Muscle of arm (tissue), 12 donors: Measurements from ENCODE around the gene RERE. TPM values are rescaled to one million over a fixed set of nuclear protein-coding genes. Genes with fewer than 3 reads are reported as not detected.
"Not testable (repeated sequence)": the region's sequence is repeated elsewhere in the genome, so short reads cannot be mapped to it uniquely, and the experiment has no call there.

Experiments
- DNase-seq: peaks from one replicate; pipeline ENCODE4 v3.0.0-alpha.2; 2013
- polyA plus RNA-seq, 12 donors: library from polyadenylated mRNA; unstranded; fragments of 120-200 nt; gene quantifications; one replicate each; pipeline ENCODE4 v1.2.1, GENCODE V29; 2013; ENCODE audit not compliant: insufficient read length in 12 of 12

RERE gene
- polyA plus RNA-seq, 12 donors, result 51.1 to 118 (median 75.5) TPM; not detected in 1

DNA sequence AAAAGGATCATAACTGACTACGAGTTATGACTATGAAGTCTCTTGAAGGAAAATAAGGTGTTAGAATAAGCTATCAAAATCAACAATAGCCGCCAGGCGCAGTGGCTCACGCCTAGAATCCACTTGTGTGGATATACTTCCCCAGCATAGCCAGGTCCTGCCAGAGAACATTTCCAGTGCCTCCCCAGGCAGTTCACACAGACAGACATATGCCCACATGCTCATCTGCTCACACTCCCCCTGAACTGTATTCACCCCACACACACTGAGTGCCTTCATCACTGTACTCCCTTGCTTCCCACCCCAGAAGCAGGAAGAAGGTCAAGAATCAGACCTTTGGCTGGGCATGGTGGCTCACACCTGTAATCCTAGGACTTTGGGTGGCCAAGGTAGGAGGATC lies 6.5 kb downstream of the RERE start:
- no peak for DNase-seq

DNA sequence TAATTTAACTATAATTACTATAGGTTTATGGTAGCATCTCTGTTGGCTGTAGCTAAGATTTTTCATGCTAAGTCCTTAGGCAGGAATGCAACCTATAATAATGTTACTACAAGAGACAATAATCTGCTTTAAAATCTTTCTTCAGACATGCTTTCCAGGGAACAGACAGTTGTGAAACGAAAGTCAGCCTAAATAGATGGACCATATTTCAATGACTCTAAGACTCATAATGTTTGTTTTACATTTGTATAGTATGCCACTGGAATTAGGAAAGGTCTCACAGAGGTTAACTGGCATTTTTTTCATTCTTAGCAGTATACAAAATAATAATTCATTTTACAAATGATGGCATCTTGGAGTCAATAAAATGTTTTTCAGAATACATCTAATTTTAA lies 8.1 kb downstream of the RERE start:
- DNase-seq, result no peak

DNA sequence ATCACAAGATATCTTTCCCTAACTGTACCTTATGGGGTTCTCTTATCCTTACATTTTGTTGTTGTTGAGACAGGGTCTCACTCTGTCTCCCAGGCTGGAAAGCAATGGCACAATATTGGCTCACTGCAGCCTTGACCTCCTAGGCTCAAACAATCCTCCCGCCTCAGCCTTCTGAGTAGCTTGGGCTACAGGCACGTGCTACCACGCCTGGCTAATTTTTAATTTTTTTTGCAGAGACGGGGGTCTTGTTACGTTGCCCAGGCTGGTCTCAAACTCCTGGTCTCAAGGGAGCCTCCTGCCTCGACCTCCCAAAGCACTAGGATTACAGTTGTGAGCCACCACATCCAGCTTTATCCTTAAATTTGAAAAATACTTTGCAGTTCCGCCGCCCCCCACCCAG lies 10.4 kb downstream of the RERE start:
- DNase-seq, result no peak

DNA sequence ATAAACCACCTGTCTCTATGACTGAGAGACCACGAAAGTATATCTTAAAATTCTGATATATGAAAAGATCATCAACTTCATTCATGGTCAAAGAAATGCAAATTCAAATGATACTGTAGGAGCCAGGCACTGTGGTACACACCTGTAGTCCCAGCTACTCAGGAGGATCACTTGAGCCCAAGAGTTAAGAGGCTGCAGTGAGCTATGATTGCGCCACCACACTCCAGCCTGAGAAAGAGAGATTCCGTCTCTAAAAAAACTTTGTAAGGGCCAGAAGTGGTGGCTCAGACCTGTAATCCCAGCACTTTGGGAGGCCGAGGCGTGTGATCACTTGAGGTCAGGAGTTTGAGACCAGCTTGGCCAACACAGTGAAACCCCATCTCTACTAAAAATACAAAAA lies 17.0 kb downstream of the RERE start:
- no peak for DNase-seq

DNA sequence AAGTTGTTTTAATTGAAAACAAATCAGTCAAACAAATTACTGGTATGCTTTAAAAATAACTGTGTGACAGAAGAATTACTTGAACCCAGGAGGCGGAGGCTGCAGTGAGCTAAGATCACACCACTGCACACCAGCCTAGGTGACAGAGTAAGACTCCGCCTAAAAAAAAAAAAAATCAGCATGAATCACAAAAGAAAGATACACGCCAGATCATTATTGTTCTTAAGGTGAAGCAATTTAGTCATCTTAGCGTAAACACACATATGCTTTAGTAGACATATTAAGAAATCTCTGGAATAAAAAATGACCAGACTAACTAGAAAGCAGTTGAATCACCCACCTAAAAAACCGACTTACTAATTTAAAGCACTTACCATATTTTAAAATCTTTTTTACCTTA lies 20.2 kb downstream of the RERE start:
- no peak for DNase-seq

DNA sequence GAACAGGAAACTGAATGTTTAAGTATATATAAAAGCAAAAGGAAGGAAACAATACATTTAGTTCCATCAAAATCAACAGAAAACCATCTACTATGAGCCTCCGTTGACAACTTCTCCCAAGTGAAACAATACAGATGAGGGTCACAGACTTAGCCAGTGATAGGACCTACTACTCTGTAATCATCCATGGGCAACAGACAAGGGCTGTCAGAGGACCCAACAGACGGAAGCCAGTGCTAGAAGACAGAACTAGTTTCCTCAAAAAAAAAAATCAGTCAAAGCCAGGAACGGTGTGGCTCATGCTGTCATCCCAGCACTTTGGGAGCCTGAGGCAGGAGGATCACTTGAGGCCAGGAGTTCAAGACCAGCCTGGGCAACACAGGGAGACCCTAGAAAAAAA lies 20.6 kb downstream of the RERE start:
- no peak for DNase-seq

DNA sequence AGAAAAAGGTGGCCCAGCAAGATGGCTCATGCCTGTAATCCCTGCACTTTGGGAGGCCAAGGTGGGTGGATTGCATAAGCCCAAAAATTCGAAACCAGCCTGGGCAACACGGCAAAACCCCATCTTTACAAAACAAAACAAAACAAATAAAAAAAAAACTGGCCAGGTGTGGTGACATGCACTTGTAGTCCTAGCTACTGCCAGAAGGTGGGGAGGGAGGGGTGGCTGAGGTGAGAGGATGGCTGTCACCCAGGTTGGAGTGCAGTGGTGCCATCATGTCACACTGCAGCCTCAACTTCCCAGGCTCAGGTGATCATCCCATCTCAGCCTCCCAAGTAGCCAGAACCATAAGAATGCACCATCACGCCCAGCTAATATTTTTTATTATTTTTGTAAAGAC lies 22.8 kb downstream of the RERE start:
- no peak for DNase-seq

DNA sequence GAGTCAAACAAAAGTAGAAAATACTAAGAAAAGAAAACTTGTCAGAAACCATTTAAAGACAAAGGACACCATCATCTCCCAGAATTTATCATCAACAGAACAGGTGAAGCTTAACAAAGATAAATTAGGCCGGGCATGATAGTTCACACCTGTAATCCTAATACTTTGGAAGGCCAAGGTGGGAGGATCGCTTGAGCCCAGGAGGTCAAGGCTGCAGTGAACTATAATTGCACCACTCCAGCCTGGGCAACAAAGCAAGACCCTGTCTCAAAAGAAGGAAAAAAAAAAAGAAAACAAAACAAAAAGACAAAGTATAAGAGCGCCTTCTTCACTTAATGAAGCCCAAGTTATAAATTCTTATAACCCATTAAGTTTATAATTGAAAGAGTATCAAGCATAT lies 25.6 kb downstream of the RERE start:
- no peak for DNase-seq

DNA sequence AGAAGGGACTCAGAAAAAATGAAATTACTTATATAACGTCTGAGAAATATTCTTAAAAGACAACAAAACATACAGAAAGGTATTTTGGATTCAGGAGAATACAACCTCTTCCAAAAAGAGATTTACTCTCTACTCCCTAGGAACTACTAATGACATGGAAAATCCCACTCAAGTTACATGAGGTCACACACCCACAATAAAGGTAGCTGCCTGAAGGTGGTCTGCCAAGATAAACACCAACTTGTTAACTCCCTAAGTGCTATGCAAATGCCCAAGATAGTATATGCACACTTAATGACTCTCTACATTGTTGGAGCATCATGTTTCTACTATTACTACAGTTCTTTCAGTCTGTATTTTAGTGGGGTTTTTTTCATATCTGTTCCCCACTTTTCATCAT lies 26.5 kb downstream of the RERE start:
- DNase-seq, result no peak

DNA sequence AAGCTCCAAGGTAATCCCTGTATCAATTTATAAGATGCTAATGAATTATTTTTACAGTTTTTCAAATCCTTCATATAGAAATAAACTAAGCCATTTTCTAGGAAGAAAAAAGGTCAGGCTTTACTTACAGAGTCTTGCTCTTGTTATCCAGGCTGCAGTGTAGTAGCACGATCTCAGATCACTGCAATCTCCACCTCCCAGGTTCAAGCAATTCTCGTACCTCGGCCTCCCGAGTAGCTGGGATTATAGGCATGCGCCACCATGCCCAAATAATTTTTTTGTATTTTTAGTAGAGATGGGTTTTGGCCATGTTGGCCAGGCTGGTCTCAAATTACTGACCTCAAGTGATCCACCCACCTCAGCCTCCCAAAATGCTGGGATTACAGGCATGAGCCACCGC lies 27.0 kb downstream of the RERE start:
- DNase-seq, result no peak

DNA sequence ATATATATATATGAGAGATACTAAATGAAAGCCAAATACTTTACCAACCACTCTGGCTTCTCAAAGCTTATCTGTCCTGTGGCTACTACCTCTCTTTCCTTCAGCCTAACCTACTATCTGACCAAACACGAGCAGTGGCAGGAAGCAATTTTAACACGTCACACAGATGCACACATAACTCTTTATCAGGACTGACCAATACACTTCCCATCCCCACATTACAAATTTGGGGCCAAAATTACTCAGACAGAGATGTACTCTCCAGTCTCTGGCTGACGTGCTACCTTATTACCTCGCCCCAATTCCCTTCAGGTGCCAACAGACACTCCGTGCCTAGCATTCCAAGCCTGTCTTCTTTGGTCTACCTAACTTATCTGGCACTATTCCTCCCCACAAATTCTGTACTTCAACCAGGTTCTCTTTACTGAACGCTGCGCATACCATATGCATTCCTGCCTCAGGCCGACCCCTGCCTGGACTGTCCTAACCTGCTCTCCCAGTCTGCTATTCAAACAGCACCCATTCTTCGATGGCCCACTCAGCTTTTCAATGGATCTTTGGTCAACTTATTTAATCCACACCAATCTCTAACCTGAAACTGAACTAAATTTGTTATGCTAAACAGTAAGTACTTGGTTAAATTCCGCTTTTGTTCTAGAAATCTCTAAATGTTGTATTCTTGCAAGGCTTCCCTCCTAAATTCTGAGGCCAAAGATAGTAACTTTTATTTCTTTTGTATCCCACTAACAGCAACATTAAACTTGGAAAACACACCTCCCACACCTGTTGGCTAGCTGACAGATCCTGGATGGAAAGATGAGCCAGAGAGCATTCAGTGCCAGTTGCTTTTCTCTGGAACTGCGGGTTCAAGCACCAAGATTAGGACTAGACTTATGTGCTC lies 27.9 kb downstream of the RERE start:
- DNase-seq, result no peak

DNA sequence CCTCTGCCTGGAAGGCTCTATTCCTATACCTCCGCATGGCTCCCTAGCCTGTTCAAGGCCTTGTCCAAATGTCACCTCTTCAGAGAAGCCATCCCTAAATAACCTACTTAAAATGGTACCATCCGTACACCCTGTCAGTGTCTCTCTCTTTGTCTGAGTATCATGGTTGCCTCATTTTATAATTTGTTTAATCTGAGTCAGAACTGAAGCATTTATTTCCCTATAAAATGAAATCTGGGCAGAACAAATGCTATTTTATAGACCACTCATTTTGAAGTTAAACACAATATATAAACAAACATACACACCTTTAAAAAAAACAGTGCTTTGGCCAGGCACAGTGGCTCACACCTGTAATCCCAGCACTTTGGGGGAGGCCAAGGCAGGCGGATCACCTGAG lies 30.2 kb downstream of the RERE start:
- no peak for DNase-seq

DNA sequence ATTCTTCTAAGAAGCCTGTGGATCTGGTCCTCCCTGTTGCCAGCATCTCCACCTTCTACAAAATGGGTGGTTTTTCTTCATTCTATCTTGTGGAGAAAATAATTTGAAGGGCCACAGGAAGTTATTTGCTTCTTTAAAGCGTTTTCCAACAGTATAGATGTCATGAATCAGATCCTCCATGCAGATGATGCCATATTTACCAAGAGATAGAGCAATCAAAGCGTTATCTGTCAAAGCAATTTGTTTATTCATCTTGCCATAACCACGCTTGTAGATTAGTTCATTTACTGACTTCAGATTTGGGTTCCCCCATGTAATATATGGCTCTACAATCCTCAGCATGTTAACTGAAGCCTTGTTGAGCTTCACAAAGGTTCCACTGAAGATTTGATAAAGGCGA lies 31.2 kb downstream of the RERE start:
- not testable (repeated sequence) for DNase-seq

DNA sequence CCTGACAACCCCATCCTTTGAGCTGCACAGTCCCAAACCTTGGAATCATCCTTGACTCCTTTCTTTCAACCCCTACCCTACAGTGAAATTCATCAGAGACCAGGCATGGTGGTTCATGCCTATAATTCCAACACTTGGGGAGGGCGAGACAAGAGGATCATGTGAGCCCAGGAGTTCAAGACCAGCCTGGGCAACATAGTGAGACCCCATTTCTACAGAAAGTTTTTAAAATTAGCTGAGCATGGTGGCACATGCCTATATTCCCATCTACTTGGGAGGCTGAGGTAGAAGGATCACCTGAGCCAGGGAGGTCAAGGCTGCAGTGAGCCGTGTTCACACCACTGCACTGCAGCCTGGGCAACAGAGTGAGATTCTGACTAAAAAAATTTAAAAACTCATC lies 34.5 kb downstream of the RERE start:
- DNase-seq, result no peak

DNA sequence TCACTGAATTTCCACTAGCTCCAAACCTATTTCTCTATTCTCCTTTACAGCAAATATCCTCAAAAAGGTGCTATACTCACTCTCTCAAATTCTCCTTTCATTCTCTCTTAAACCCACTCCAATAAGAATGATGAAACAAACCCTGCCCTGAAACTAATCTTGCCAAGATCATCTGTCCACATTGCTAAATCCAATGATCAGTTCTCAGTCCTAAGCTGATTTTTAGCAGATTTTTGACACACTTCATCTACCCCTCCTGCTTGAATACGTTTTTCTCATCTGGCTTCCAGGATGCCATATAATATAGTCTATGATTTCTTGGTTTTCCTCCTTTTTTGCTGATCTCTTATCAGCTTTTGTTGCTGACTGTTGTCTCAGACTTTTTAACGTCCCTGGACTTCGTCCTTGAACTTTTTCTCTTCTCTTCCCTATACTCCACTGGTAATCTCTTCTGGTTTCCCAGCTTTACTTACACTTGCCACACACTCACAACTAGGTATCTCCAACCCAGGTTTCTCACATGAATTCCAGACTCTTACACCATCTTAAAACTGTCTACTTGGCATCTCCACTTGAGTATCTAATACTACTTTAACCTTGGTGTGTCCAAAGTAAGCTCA lies 35.3 kb downstream of the RERE start:
- no peak for DNase-seq

DNA sequence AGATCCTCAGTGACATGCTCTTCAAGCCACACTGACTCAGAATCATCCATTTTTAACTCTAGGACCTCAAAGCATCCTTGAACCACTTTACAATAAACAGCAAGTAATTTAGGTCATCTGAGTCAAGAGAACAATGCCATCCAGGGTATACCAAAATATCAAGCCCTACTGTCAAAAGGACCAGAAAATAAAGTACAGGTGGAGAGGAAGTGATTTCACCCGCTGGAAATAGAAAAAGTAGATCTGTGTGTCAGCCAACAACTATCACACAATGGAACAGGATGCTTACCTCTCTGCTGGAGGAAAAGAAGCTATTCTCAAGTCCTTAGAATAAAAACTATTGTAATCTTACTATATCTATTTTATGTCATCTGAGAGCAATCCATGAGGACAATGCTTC lies 37.0 kb downstream of the RERE start:
- DNase-seq, result no peak

DNA sequence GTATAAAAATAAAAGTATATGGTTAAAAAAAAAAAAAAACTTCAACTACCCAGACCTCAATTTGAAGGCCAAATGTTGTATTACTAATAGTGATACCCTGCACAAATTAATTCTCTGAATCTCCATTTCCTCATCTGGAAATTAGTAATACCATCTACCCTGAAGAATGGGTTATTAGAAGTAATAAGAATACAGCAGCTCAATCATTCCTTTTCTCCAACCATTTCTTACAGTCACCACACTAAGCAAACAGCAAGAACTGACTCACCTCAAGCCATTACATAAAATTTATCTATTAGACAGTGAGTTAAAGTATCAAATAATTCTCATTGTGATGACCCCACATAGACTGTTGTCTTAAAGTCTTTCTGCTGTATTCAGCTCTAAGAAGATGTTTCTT lies 39.6 kb downstream of the RERE start:
- no peak for DNase-seq

DNA sequence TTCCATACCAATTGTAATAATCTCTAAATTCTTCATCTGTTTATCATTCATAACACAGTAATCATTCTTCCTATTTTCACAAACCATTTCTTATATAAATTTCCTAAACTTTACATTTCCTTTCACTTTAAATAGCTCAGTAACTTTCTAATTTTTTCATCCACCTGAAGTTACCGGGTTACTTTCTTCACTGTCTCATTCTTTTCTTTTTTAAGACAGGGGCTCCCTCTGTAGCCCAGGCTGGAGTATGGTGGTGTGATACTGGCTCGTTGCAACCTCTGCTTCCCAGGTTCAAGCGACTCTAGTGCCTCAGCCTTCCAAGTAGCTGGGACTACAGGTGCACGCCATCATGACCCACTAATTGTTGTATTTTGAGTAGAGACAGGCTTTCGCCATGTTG lies 41.3 kb downstream of the RERE start:
- no peak for DNase-seq

DNA sequence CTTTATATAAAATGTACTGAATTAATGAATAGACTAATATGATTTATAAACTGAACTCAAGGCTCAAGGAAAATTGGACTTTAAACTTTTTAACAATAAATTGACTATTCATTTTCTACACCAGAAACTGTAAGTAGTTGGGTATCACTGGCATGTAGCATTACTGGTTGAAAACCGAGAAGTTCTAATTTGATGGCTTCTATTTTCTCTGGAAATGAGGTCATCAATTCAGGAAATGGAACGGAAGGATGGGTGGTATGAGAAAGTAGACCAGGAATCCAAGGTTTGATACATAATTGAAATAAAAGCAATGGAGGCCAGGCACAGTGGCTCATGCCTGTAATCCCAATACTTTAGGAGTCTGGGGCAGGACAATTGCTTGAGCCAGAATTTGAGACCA lies 50.4 kb downstream of the RERE start:
- no peak for DNase-seq

DNA sequence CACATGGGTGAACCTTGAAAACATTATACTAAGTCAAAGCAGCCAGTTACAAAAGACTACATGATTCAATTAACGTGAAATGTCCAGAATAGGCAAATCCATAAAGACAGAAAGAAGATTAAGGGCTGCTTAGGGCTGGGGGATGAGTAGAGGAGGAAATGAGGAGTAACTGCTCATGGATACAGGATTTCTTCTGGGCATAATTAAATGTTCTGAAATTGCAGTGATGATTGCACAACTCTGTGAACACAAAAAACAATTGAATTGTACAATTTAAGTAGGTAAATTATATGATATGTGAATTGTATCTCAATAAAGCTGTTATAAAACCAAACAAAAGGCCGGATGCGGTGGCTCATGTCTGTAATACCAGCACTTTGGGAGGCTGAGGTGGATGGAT lies 52.2 kb downstream of the RERE start:
- DNase-seq, result no peak

DNA sequence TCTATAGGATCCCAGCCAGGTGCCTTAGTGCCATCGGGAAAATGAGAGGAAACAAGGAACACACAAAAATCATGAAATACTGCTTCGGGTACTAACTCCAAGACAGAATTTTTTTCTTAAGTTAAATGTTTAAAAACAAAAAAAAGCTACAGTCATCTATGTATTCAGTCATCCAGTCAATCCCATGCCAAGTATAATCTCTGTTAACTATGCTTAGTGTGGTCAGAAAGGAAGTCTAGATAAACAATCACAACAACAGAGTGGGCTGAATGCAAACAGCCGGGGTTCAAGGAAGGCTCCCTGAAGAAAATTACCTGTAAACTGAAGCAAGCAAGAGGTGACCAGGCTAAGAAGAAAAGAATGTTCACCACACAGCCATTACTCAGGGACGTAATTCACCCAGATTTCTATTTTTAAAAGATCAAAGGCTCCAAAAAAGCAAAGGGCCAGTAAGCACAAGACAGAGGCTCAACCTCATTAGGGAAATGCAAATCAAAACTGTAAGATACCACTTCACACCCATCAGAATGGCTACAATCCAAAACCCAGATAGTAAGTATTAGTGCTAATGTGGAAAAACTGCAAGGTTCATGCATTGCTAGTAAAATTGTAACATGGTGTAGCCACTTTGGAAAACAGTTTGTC lies 53.0 kb downstream of the RERE start:
- DNase-seq, result no peak

DNA sequence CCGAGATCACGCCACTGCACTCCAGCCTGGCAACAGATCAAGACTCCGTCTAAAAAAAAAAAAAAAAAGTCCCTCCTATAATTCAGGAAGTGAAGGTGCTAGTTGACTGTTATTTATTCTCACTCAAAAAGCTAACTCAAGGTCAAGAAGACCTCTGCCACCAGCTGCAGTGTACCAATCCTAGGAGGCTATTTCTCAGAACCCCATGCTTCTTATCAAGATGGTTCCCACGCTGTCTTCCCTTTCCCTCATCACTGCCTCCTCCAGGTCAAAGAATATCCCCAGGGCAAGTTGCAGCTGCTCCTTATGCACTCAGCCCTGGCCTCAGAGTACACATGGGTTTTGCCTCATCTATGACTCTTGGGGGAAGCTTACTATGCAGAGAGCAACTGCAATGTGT lies 53.6 kb downstream of the RERE start:
- DNase-seq, result no peak

DNA sequence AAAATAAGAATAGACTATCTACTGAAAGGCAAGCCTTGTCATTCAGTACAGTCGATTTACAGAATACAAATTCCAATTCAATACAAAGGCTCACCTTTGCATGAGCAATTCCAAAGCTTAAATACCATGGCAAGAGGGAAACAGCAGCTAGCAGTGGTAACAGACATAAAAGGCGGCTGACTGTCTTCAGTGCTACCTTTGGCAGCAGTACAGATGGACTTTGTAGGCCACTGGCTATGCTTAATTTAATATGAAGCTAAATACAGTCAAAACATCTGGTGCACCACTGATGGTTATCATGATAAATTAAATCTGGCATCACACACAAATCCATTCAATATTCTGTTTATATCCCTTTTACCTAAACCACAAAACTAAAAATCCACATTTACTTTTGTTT lies 62.4 kb downstream of the RERE start:
- DNase-seq, result no peak
